HepG2 (cell line): ENCODE measurements around the gene UBE2H. TPM values are rescaled to one million over a fixed set of nuclear protein-coding genes. Genes with fewer than 3 reads are reported as not detected.

ENCODE experiments used
- ATAC-seq: fragments of 200-7000 bp; cut with Tn5 transposase; 3 replicates; pipeline ENCODE4 v1.9.1; 2020; ENCODE audit warnings: mild to moderate bottlenecking, moderate library complexity
- BruUV-seq: library from RNA; stranded (reverse); fragments of 400-500 nt; replicated peaks from 2 replicates; lab custom pipeline; 2021; lab: Mats Ljungman, UMichigan
- CTCF ChIA-PET: fragments of 300-600 bp; formaldehyde crosslinking; extraction: SDS; loops from one replicate; lab custom pipeline; 2021; ENCODE audit warnings: low total read pairs, inconsistent platforms, low intra/inter-chr PET ratio; lab: Yijun Ruan, JAX
- POLR2A ChIA-PET: fragments of 350-600 bp; sonication (Branson Sonifier 250); formaldehyde crosslinking; loops from one replicate; lab custom pipeline; 2020; ENCODE audit warnings: antibody characterized with exemption, inconsistent platforms; lab: Yijun Ruan, JAX
- DNase-seq: peaks from one replicate; pipeline ENCODE4 v3.0.0-alpha.2; 2015; ENCODE audit warnings: low spot score
- FAIRE-seq: peaks from 3 replicates; lab custom pipeline; 2011; peaks lifted over from hg19 to GRCh38; lab: Jason Lieb, UNC
- H2AFZ ChIP-seq: one replicate; pipeline ENCODE4 v1.6.1; 2011; ENCODE audit warnings: low read length, inconsistent platforms
- H3K27ac ChIP-seq: fragments of 300-600 bp; 3 replicates; pipeline ENCODE4 v1.8.0; 2011; ENCODE audit warnings: mixed run types, mild to moderate bottlenecking, mixed read lengths, low read length, inconsistent platforms; ENCODE audit not compliant: insufficient read depth; ENCODE audit errors: extremely low read length
- H3K27me3 ChIP-seq, 2 experiments: fragments of 200-600 bp in 1 of 2; 2 replicates in 1 of 2; 3 replicates in 1 of 2; pipeline versions ENCODE4 v1.6.0 to v1.8.0; 2011; ENCODE audit warnings: low read length in 2 of 2, mild to moderate bottlenecking in 2 of 2, moderate library complexity in 2 of 2, inconsistent platforms in 1 of 2; ENCODE audit not compliant: insufficient read depth in 2 of 2, control insufficient read depth in 1 of 2
- H3K36me3 ChIP-seq, 2 experiments: fragments of 200-600 bp in 1 of 2; replicated peaks in 1 of 2; 2 replicates in 1 of 2; 3 replicates in 1 of 2; pipeline versions ENCODE4 v1.5.1 to v1.8.0; 2011; ENCODE audit warnings: low read length in 2 of 2, inconsistent platforms in 1 of 2; ENCODE audit not compliant: insufficient read depth in 2 of 2, control insufficient read depth in 1 of 2
- H3K4me1 ChIP-seq: 2 replicates; pipeline ENCODE4 v1.5.1; 2012; ENCODE audit warnings: low read length, inconsistent platforms; ENCODE audit not compliant: insufficient read depth
- H3K4me2 ChIP-seq: 2 replicates; pipeline ENCODE4 v1.6.0; 2011; ENCODE audit warnings: low read depth, low read length, inconsistent platforms
- H3K4me3 ChIP-seq, 3 experiments: fragments of 200-600 bp in 1 of 3; sonication (generic), shearing (Covaris generic) in 1 of 3; replicated peaks in 1 of 3; 2 replicates each; pipeline ENCODE4 v1.5.1; 2011 to 2016; ENCODE audit warnings: low read length in 3 of 3, inconsistent platforms in 2 of 3, low read depth in 2 of 3, mild to moderate bottlenecking in 2 of 3, control low read depth in 1 of 3, mixed read lengths in 1 of 3; ENCODE audit not compliant: insufficient read depth in 1 of 3
- H3K79me2 ChIP-seq: one replicate; pipeline ENCODE4 v1.6.1; 2011; ENCODE audit warnings: low read length, inconsistent platforms; ENCODE audit not compliant: insufficient read depth
- H3K9ac ChIP-seq: 2 replicates; pipeline ENCODE4 v1.6.0; 2011; ENCODE audit warnings: mild to moderate bottlenecking, low read depth, low read length, inconsistent platforms; ENCODE audit not compliant: insufficient read depth
- H3K9me3 ChIP-seq: 2 replicates; pipeline ENCODE4 v1.5.1; 2012; ENCODE audit warnings: mild to moderate bottlenecking, low read length
- H4K20me1 ChIP-seq: 2 replicates; pipeline ENCODE4 v1.6.0; 2011; ENCODE audit warnings: inconsistent platforms, mild to moderate bottlenecking, low read length, moderate library complexity; ENCODE audit not compliant: insufficient read depth
- BORCS8-MEF2B ChIP-seq: sonication (generic); formaldehyde crosslinking; IDR thresholded peaks from 2 replicates; pipeline ENCODE4 v1.8.0; 2022; ENCODE audit warnings: mild to moderate bottlenecking, missing genetic modification reagents
- ELF1 ChIP-seq: sonication (generic); formaldehyde crosslinking; IDR thresholded peaks from 2 replicates; pipeline ENCODE4 v1.4.0; 2020; ENCODE audit warnings: missing genetic modification reagents
- FOXA3 ChIP-seq: IDR thresholded peaks from 2 replicates; pipeline ENCODE4 v1.6.1; 2016; ENCODE audit warnings: missing genetic modification reagents, missing compliant biosample characterization
- ONECUT2 ChIP-seq: sonication (generic); formaldehyde crosslinking; IDR thresholded peaks from 2 replicates; pipeline ENCODE4 v1.4.0; 2020; ENCODE audit warnings: missing genetic modification reagents
- PCBP2 ChIP-seq: fragments of 200-400 bp; formaldehyde crosslinking; optimal IDR thresholded peaks from 2 replicates; pipeline ENCODE3; 2018; ENCODE audit warnings: low read length, low read depth; ENCODE audit not compliant: poor library complexity, severe bottlenecking
- SCMH1 ChIP-seq: sonication (generic); formaldehyde crosslinking; IDR thresholded peaks from 2 replicates; pipeline ENCODE4 v1.9.0; 2021; ENCODE audit warnings: missing genetic modification reagents, mild to moderate bottlenecking, borderline replicate concordance
- SMC3 ChIP-seq: IDR thresholded peaks from 2 replicates; pipeline ENCODE4 v1.6.1; 2011; ENCODE audit warnings: low read length, improper control_type of control experiment
- SP1 ChIP-seq, 2 experiments: fragments of 450-650 bp in 1 of 2; sonication (generic) in 1 of 2; formaldehyde crosslinking in 1 of 2; IDR thresholded peaks; 2 replicates each; pipeline versions ENCODE4 v1.4.0 to v1.6.1; 2016 to 2020; ENCODE audit warnings: missing genetic modification reagents in 1 of 2
- THRA ChIP-seq: sonication (generic); formaldehyde crosslinking; IDR thresholded peaks from 2 replicates; pipeline ENCODE4 v1.4.0; 2020; ENCODE audit warnings: missing genetic modification reagents, borderline replicate concordance
- ZNF335 ChIP-seq: sonication (generic); formaldehyde crosslinking; IDR thresholded peaks from 2 replicates; pipeline ENCODE4 v1.4.0; 2020; ENCODE audit warnings: missing genetic modification reagents
- ZNF7 ChIP-seq: IDR thresholded peaks from 2 replicates; pipeline ENCODE4 v1.6.1; 2016; ENCODE audit warnings: missing biosample characterization, missing genetic modification reagents
- ZNF713 ChIP-seq: sonication (generic); formaldehyde crosslinking; IDR thresholded peaks from 2 replicates; pipeline ENCODE4 v1.4.0; 2020; ENCODE audit warnings: mild to moderate bottlenecking, missing genetic modification reagents
- WGBS: methylation state at CpG from one replicate; pipeline ENCODE4 v1.1.6; 2017; ENCODE audit warnings: low lambda C conversion rate; 5-methylcytosine and 5-hydroxymethylcytosine counted together
- in situ Hi-C: cut with HindIII; loops from 2 replicates; pipeline ENCODE4 v1.10.0; 2017; ENCODE audit warnings: low pct_unique_long_range_greater_than_20kb; ENCODE audit not compliant: extremely low pct_ligation_motif_present
- intact Hi-C: fragments of 100-400 bp; cut with micrococcal nuclease; formaldehyde crosslinking; loops from one replicate; pipeline ENCODE4 v1.10.0; 2022; ENCODE audit not compliant: unreplicated experiment
- polyA plus RNA-seq, 8 experiments: library from polyadenylated mRNA; depleted of rRNA in 3 of 8; stranded (reverse) in 7 of 8; unstranded in 1 of 8; fragments of >200 nt; fragmentation: Illumina TruSeq in 4 of 8; extraction: Trizol in 4 of 8; gene quantifications; 2 replicates each; pipeline versions ENCODE4 v1.2.1 to v1.2.3, GENCODE V29; 2011 to 2016; ENCODE audit warnings: low read depth in 4 of 8, missing spikeins in 1 of 8, mixed read lengths in 1 of 8; ENCODE audit not compliant: insufficient read depth in 1 of 8
- total RNA-seq, 5 experiments: library from RNA; depleted of rRNA; stranded (reverse); fragments of >200 nt; fragmentation: Illumina TruSeq; extraction: Trizol; gene quantifications; 2 replicates each; pipeline ENCODE4 v1.2.3, GENCODE V29; 2016; ENCODE audit warnings: low read depth in 1 of 5
- TF ChIP-seq, protein P1 (sequence below): sonication (generic); formaldehyde crosslinking; IDR thresholded peaks from 2 replicates; pipeline ENCODE4 v1.5.1; 2020; ENCODE audit warnings: mild to moderate bottlenecking, missing genetic modification reagents, moderate library complexity
- TF ChIP-seq, protein P2 (sequence below): fragments of 450-650 bp; IDR thresholded peaks from 2 replicates; pipeline ENCODE4 v1.6.1; 2016
- TF ChIP-seq, protein P3 (sequence below): sonication (generic); formaldehyde crosslinking; IDR thresholded peaks from 2 replicates; pipeline ENCODE4 v1.4.0; 2020; ENCODE audit warnings: mild to moderate bottlenecking, missing genetic modification reagents
- TF ChIP-seq, protein P4 (sequence below): IDR thresholded peaks from 2 replicates; pipeline ENCODE4 v1.6.1; 2016; ENCODE audit warnings: low read depth

Gene UBE2H
- total and polyA plus RNA-seq, 2 of the 13 experiments (the other 11 are each of a cell fraction or from before 2014, with no cell fraction given), result 15.5 to 40.1 TPM

DNA sequence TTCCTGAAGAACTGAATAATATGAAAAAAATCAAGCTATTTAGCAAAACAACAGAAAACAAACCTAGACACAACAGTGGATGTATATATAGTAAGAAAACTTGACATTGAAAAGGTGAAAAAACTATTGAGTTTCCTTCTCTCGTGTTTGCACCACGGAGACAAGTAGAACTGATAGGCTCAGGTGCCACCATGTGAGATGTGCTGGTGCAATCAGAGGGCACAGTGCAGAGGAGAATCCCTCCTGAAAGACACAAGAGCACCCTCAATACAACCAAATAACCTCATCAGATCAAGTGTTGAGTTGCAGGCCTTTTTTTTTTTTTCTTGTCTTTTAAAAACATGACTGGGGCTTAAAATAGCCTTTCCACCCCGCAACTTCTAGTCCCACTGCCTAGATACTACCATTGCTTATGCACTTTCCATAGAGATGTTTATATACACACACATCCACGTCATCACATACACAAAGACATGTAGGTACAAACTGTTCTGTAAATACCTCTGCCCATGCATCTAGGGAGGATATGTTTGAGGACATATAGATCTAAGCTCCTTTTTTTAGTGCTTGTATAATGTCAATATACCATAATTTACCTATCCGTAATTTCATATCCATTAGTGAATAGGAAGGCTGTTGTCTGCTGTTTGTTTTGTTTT, 54.1 kb downstream of the UBE2H start:
- over 99% methylated on average over 5 of the region's 5 CpGs for WGBS
- TF ChIP-seq, protein P1, sequence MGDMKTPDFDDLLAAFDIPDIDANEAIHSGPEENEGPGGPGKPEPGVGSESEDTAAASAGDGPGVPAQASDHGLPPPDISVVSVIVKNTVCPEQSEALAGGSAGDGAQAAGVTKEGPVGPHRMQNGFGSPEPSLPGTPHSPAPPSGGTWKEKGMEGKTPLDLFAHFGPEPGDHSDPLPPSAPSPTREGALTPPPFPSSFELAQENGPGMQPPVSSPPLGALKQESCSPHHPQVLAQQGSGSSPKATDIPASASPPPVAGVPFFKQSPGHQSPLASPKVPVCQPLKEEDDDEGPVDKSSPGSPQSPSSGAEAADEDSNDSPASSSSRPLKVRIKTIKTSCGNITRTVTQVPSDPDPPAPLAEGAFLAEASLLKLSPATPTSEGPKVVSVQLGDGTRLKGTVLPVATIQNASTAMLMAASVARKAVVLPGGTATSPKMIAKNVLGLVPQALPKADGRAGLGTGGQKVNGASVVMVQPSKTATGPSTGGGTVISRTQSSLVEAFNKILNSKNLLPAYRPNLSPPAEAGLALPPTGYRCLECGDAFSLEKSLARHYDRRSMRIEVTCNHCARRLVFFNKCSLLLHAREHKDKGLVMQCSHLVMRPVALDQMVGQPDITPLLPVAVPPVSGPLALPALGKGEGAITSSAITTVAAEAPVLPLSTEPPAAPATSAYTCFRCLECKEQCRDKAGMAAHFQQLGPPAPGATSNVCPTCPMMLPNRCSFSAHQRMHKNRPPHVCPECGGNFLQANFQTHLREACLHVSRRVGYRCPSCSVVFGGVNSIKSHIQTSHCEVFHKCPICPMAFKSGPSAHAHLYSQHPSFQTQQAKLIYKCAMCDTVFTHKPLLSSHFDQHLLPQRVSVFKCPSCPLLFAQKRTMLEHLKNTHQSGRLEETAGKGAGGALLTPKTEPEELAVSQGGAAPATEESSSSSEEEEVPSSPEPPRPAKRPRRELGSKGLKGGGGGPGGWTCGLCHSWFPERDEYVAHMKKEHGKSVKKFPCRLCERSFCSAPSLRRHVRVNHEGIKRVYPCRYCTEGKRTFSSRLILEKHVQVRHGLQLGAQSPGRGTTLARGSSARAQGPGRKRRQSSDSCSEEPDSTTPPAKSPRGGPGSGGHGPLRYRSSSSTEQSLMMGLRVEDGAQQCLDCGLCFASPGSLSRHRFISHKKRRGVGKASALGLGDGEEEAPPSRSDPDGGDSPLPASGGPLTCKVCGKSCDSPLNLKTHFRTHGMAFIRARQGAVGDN (CRISPR knock-in tag), result no peak
- no peak for TF ChIP-seq ZNF713 (CRISPR knock-in tag)
- TF ChIP-seq SMC3, result no peak
- TF ChIP-seq PCBP2, result no peak
- TF ChIP-seq ONECUT2 (CRISPR knock-in tag), result no peak
- TF ChIP-seq, protein P2, sequence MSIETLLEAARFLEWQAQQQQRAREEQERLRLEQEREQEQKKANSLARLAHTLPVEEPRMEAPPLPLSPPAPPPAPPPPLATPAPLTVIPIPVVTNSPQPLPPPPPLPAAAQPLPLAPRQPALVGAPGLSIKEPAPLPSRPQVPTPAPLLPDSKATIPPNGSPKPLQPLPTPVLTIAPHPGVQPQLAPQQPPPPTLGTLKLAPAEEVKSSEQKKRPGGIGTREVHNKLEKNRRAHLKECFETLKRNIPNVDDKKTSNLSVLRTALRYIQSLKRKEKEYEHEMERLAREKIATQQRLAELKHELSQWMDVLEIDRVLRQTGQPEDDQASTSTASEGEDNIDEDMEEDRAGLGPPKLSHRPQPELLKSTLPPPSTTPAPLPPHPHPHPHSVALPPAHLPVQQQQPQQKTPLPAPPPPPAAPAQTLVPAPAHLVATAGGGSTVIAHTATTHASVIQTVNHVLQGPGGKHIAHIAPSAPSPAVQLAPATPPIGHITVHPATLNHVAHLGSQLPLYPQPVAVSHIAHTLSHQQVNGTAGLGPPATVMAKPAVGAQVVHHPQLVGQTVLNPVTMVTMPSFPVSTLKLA, result no peak
- no peak for TF ChIP-seq ZNF7 (CRISPR knock-in tag)
- TF ChIP-seq FOXA3, result no peak
- no peak for TF ChIP-seq ELF1 (CRISPR knock-in tag)
- no peak for TF ChIP-seq THRA (CRISPR knock-in tag)
- no peak for TF ChIP-seq BORCS8-MEF2B (CRISPR knock-in tag)
- TF ChIP-seq SP1 (IDR thresholded peaks at IDR 0.05), result no peak
- no peak for TF ChIP-seq SP1 (CRISPR knock-in tag; IDR thresholded peaks at IDR 0.05)
- no peak for TF ChIP-seq SCMH1 (CRISPR knock-in tag)
- TF ChIP-seq, protein P3, sequence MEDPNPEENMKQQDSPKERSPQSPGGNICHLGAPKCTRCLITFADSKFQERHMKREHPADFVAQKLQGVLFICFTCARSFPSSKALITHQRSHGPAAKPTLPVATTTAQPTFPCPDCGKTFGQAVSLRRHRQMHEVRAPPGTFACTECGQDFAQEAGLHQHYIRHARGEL, result no peak
- TF ChIP-seq ZNF335 (CRISPR knock-in tag), result no peak
- TF ChIP-seq, protein P4, sequence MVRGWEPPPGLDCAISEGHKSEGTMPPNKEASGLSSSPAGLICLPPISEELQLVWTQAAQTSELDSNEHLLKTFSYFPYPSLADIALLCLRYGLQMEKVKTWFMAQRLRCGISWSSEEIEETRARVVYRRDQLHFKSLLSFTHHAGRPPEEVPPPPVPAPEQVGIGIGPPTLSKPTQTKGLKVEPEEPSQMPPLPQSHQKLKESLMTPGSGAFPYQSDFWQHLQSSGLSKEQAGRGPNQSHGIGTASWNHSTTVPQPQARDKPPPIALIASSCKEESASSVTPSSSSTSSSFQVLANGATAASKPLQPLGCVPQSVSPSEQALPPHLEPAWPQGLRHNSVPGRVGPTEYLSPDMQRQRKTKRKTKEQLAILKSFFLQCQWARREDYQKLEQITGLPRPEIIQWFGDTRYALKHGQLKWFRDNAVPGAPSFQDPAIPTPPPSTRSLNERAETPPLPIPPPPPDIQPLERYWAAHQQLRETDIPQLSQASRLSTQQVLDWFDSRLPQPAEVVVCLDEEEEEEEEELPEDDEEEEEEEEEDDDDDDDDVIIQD (CRISPR knock-in tag), result no peak

More for the DNA sequence above, 54.1 kb downstream of the UBE2H start:
- H3K79me2 ChIP-seq, result peaks cover 5% of the 10 kb centered on the region
- CTCF ChIA-PET, result no interaction called here
- peaks cover 12% of the 10 kb centered on the region for H3K4me1 ChIP-seq
- DNase-seq (no peak), FAIRE-seq (no peak), ATAC-seq (no peak)
- no peaks in the 10 kb centered on the region for H3K9me3 ChIP-seq
- no peak overlapping the region for H3K4me2 ChIP-seq
- H3K9ac ChIP-seq, result no peak overlapping the region
- no peak overlapping the region for H2AFZ ChIP-seq
- no peak overlapping the region for H3K4me3 ChIP-seq
- no TSS peak for BruUV-seq
- intact Hi-C loops (no loop called here), in situ Hi-C loops (no loop called here)
- POLR2A ChIA-PET, result no interaction called here
- peaks cover 35% of the 10 kb centered on the region for H4K20me1 ChIP-seq
- H3K27ac ChIP-seq, result no peak overlapping the region
- peaks cover 4 to 17% of the 10 kb centered on the region in 2 experiments for H3K36me3 ChIP-seq
- H3K27me3 ChIP-seq, result no peaks in the 10 kb centered on the region
